H1 (cell line): Measurements from ENCODE around the gene MUC5B. TPM values are rescaled to one million over a fixed set of nuclear protein-coding genes. Genes with fewer than 3 reads are reported as not detected.

Experiments used
- CTCF ChIA-PET: fragments of 300-600 bp; sonication (Branson Sonifier 250); formaldehyde crosslinking; loops from one replicate; lab custom pipeline; 2021; ENCODE audit not compliant: partially characterized antibody; lab: Charles Lee
- POLR2A ChIA-PET: fragments of 300-600 bp; sonication (Branson Sonifier 250); formaldehyde crosslinking; loops from one replicate; lab custom pipeline; 2021; ENCODE audit warnings: inconsistent platforms; ENCODE audit not compliant: partially characterized antibody; lab: Charles Lee
- DNase-seq, 2 experiments: peaks; one replicate each; pipeline versions ENCODE4 v3.0.0 to v3.0.0-alpha.2; 2010 to 2022; ENCODE audit warnings: low spot score in 2 of 2, low read depth in 1 of 2, mixed read lengths in 1 of 2
- FAIRE-seq: peaks from 2 replicates; lab custom pipeline; 2011; peaks lifted over from hg19 to GRCh38; lab: Jason Lieb, UNC
- H2AFZ ChIP-seq: 2 replicates; pipeline ENCODE4 v1.8.1; 2012; ENCODE audit warnings: low read length, inconsistent platforms
- H2AK5ac ChIP-seq: 2 replicates; pipeline ENCODE4 v1.6.1; 2013; ENCODE audit warnings: low read depth, low read length
- H2BK120ac ChIP-seq: replicated peaks from 2 replicates; pipeline ENCODE3; 2013; ENCODE audit warnings: low read depth, low read length, inconsistent platforms
- H2BK12ac ChIP-seq: 2 replicates; pipeline ENCODE4 v1.6.1; 2013; ENCODE audit warnings: low read depth, low read length
- H2BK15ac ChIP-seq: 2 replicates; pipeline ENCODE4 v1.6.1; 2013; ENCODE audit warnings: low read length
- H2BK20ac ChIP-seq: 2 replicates; pipeline ENCODE4 v1.6.1; 2013; ENCODE audit warnings: low read length
- H2BK5ac ChIP-seq: 2 replicates; pipeline ENCODE4 v1.6.1; 2013; ENCODE audit warnings: low read depth, low read length
- H3K14ac ChIP-seq: 2 replicates; pipeline ENCODE4 v1.6.1; 2013; ENCODE audit warnings: inconsistent platforms; ENCODE audit not compliant: insufficient read length
- H3K18ac ChIP-seq: 2 replicates; pipeline ENCODE4 v1.6.1; 2013; ENCODE audit warnings: low read length; ENCODE audit errors: extremely low read depth
- H3K23ac ChIP-seq: 2 replicates; pipeline ENCODE4 v1.6.1; 2013; ENCODE audit warnings: inconsistent platforms; ENCODE audit not compliant: insufficient read length
- H3K23me2 ChIP-seq: 2 replicates; pipeline ENCODE4 v1.6.1; 2013; ENCODE audit warnings: low read depth, low read length
- H3K27ac ChIP-seq: 2 replicates; pipeline ENCODE4 v1.6.1; 2011; ENCODE audit warnings: low read depth, low read length, inconsistent platforms
- H3K27me3 ChIP-seq, 4 experiments: replicated peaks in 1 of 4; 1 replicate in 1 of 4; 2 replicates in 3 of 4; pipeline versions ENCODE4 v1.6.1 to v1.8.1; 2011 to 2013; ENCODE audit warnings: low read length in 3 of 4, mild to moderate bottlenecking in 3 of 4, inconsistent platforms in 2 of 4, mixed read lengths in 2 of 4, moderate library complexity in 1 of 4; ENCODE audit not compliant: control insufficient read depth in 3 of 4, insufficient read depth in 3 of 4; ENCODE audit errors: extremely low read depth in 1 of 4
- H3K36me3 ChIP-seq, 4 experiments: 2 replicates each; pipeline versions ENCODE4 v1.6.1 to v1.8.1; 2011 to 2013; ENCODE audit warnings: mild to moderate bottlenecking in 4 of 4, low read length in 3 of 4, moderate library complexity in 2 of 4, control low read depth in 1 of 4, inconsistent platforms in 1 of 4; ENCODE audit not compliant: insufficient read depth in 4 of 4, control insufficient read depth in 2 of 4
- H3K4ac ChIP-seq: replicated peaks from 2 replicates; pipeline ENCODE3; 2013; ENCODE audit warnings: low read length, low read depth, mixed read lengths, inconsistent platforms; ENCODE audit not compliant: insufficient read length
- H3K4me1 ChIP-seq, 4 experiments: replicated peaks in 1 of 4; 1 replicate in 1 of 4; 2 replicates in 3 of 4; pipeline versions ENCODE4 v1.6.1 to v1.8.1; 2011 to 2013; ENCODE audit warnings: low read length in 3 of 4, inconsistent platforms in 2 of 4, mixed read lengths in 1 of 4; ENCODE audit not compliant: insufficient read depth in 4 of 4, control insufficient read depth in 3 of 4
- H3K4me2 ChIP-seq, 2 experiments: 2 replicates each; pipeline versions ENCODE4 v1.6.1 to v1.8.1; 2011 to 2013; ENCODE audit warnings: low read depth in 2 of 2, low read length in 2 of 2, control low read depth in 1 of 2, inconsistent platforms in 1 of 2, mild to moderate bottlenecking in 1 of 2; ENCODE audit not compliant: insufficient read depth in 1 of 2
- H3K4me3 ChIP-seq, 4 experiments: fragments of 200-600, 300-600 bp in 1 of 4; sonication (generic), shearing (Covaris generic), sonication (Bioruptor Twin) in 1 of 4; 2 replicates each; pipeline versions ENCODE4 v1.5.1 to v1.8.1; 2011 to 2016; ENCODE audit warnings: low read length in 4 of 4, low read depth in 3 of 4, control low read depth in 2 of 4, inconsistent platforms in 2 of 4, mild to moderate bottlenecking in 2 of 4, mixed read lengths in 1 of 4, moderate library complexity in 1 of 4; ENCODE audit not compliant: insufficient read depth in 2 of 4; ENCODE audit errors: extremely low read depth in 1 of 4
- H3K56ac ChIP-seq: replicated peaks from 2 replicates; pipeline ENCODE3; 2013; ENCODE audit warnings: low read depth, mild to moderate bottlenecking, mixed read lengths, low read length, inconsistent platforms; ENCODE audit not compliant: insufficient read length
- H3K79me1 ChIP-seq: 2 replicates; pipeline ENCODE4 v1.6.1; 2013; ENCODE audit warnings: low read depth, low read length, control low read depth
- H3K79me2 ChIP-seq, 2 experiments: 2 replicates each; pipeline versions ENCODE4 v1.6.1 to v1.8.1; 2012 to 2013; ENCODE audit warnings: low read length in 2 of 2, mild to moderate bottlenecking in 2 of 2, inconsistent platforms in 1 of 2; ENCODE audit not compliant: insufficient read depth in 2 of 2, control insufficient read depth in 1 of 2
- H3K9ac ChIP-seq, 4 experiments: replicated peaks in 1 of 4; 1 replicate in 1 of 4; 2 replicates in 3 of 4; pipeline versions ENCODE4 v1.6.1 to v1.8.1; 2011 to 2013; ENCODE audit warnings: low read depth in 3 of 4, low read length in 3 of 4, control low read depth in 2 of 4, mild to moderate bottlenecking in 2 of 4, moderate library complexity in 2 of 4, inconsistent platforms in 1 of 4; ENCODE audit errors: extremely low read depth in 1 of 4
- H3K9me3 ChIP-seq, 2 experiments: 2 replicates each; pipeline versions ENCODE4 v1.6.1 to v1.8.1; 2012 to 2013; ENCODE audit warnings: mild to moderate bottlenecking in 2 of 2, moderate library complexity in 2 of 2, control low read depth in 1 of 2, inconsistent platforms in 1 of 2, low read depth in 1 of 2, low read length in 1 of 2, mixed read lengths in 1 of 2; ENCODE audit not compliant: insufficient read depth in 2 of 2
- H4K20me1 ChIP-seq, 2 experiments: replicated peaks in 1 of 2; 2 replicates each; pipeline versions ENCODE3 to v1.8.1; 2011 to 2013; ENCODE audit warnings: inconsistent platforms in 2 of 2, low read length in 2 of 2, mild to moderate bottlenecking in 1 of 2; ENCODE audit not compliant: insufficient read depth in 2 of 2, control insufficient read depth in 1 of 2
- H4K5ac ChIP-seq: 2 replicates; pipeline ENCODE4 v1.6.1; 2013; ENCODE audit warnings: low read length, low read depth, mixed read lengths, inconsistent platforms; ENCODE audit not compliant: insufficient read length
- H4K8ac ChIP-seq: 2 replicates; pipeline ENCODE4 v1.8.0; 2013; ENCODE audit warnings: mild to moderate bottlenecking, moderate library complexity, low read length, inconsistent platforms; ENCODE audit not compliant: insufficient read depth; ENCODE audit errors: extremely low read depth
- H4K91ac ChIP-seq: replicated peaks from 2 replicates; pipeline ENCODE3; 2013; ENCODE audit warnings: low read length, mixed read lengths, inconsistent platforms; ENCODE audit not compliant: insufficient read length
- BRCA1 ChIP-seq: IDR thresholded peaks from 2 replicates; pipeline ENCODE4 v1.6.1; 2012; ENCODE audit warnings: low read depth, low read length, improper control_type of control experiment
- CBX5 ChIP-seq: fragments of 300-800, 300-1000 bp; sonication (generic); IDR thresholded peaks from 2 replicates; pipeline ENCODE4 v1.7.1; 2016; ENCODE audit warnings: antibody characterized with exemption, low read length, low read depth
- CREB1 ChIP-seq: IDR thresholded peaks from 2 replicates; pipeline ENCODE4 v1.6.1; 2012; ENCODE audit warnings: inconsistent platforms
- HDAC2 ChIP-seq, 2 experiments: fragments of 300-600 bp in 1 of 2; sonication (generic) in 1 of 2; IDR thresholded peaks; 2 replicates each; pipeline ENCODE4 v1.6.1; 2011 to 2012; ENCODE audit warnings: low read depth in 2 of 2, low read length in 2 of 2, mild to moderate bottlenecking in 2 of 2, moderate library complexity in 2 of 2, borderline replicate concordance in 1 of 2, inconsistent platforms in 1 of 2
- PHF8 ChIP-seq: fragments of 200-600 bp; sonication (generic); conservative IDR thresholded peaks from 2 replicates; pipeline ENCODE4 v1.7.1; 2012; ENCODE audit warnings: low read depth, mild to moderate bottlenecking, inconsistent platforms, low read length, moderate library complexity
- SAP30 ChIP-seq: fragments of 300-600 bp; sonication (generic); IDR thresholded peaks from 2 replicates; pipeline ENCODE4 v1.7.1; 2012; ENCODE audit warnings: low read length, moderate library complexity, mild to moderate bottlenecking, inconsistent platforms; ENCODE audit not compliant: insufficient read depth, insufficient replicate concordance
- TCF12 ChIP-seq: IDR thresholded peaks from 2 replicates; pipeline ENCODE4 v1.6.1; 2011; ENCODE audit warnings: low read depth, mild to moderate bottlenecking, low read length
- WGBS, 2 experiments: shearing (Covaris generic) in 1 of 2; methylation state at CpG; one replicate each; pipeline versions ENCODE4 v1.1.6 to v1.1.7; 2013 to 2015; ENCODE audit warnings: low lambda C conversion rate in 2 of 2, mixed read lengths in 2 of 2, inconsistent platforms in 1 of 2, low coverage in 1 of 2, missing lambda C conversion rate in 1 of 2; ENCODE audit not compliant: insufficient replicate concordance in 2 of 2, insufficient coverage in 1 of 2, insufficient read length in 1 of 2; ENCODE audit errors: extremely low coverage in 1 of 2, missing lambda C conversion rate in 1 of 2; 5-methylcytosine and 5-hydroxymethylcytosine counted together
- polyA plus RNA-seq, 7 experiments: library from polyadenylated mRNA; depleted of rRNA in 3 of 7; stranded (reverse) in 5 of 7; unstranded in 2 of 7; fragments of >200 nt in 5 of 7; fragments of 200-250 nt in 2 of 7; gene quantifications; 1 replicate in 5 of 7; 2 replicates in 1 of 7; 4 replicates in 1 of 7; pipeline versions ENCODE4 v1.2.1 to v1.2.3, GENCODE V29; 2011 to 2013; ENCODE audit warnings: missing spikeins in 2 of 7, mixed read lengths in 2 of 7
- total RNA-seq: library from RNA; stranded (reverse); fragmentation: NEBNext Ultra II Directional; extraction: Animal tissue kit (Norgen Biotek cat#: 25700); gene quantifications from 2 replicates; pipeline ENCODE4 v1.2.1, GENCODE V29; 2021
- TF ChIP-seq, protein P1 (sequence below), 3 experiments: IDR thresholded peaks; 1 replicate in 2 of 3; 2 replicates in 1 of 3; pipeline versions ENCODE4 v1.5.1 to v1.6.1; 2011; ENCODE audit warnings: low read length in 3 of 3, mild to moderate bottlenecking in 3 of 3, inconsistent platforms in 2 of 3, low read depth in 1 of 3, moderate library complexity in 1 of 3; ENCODE audit not compliant: insufficient read depth in 1 of 3; ENCODE audit errors: control extremely low read depth in 1 of 3

The MUC5B gene
- total and polyA plus RNA-seq, 2 of the 8 experiments (the other 6 are each of a cell fraction or from before 2014, with no cell fraction given): 0.02 to 0.03 TPM

DNA sequence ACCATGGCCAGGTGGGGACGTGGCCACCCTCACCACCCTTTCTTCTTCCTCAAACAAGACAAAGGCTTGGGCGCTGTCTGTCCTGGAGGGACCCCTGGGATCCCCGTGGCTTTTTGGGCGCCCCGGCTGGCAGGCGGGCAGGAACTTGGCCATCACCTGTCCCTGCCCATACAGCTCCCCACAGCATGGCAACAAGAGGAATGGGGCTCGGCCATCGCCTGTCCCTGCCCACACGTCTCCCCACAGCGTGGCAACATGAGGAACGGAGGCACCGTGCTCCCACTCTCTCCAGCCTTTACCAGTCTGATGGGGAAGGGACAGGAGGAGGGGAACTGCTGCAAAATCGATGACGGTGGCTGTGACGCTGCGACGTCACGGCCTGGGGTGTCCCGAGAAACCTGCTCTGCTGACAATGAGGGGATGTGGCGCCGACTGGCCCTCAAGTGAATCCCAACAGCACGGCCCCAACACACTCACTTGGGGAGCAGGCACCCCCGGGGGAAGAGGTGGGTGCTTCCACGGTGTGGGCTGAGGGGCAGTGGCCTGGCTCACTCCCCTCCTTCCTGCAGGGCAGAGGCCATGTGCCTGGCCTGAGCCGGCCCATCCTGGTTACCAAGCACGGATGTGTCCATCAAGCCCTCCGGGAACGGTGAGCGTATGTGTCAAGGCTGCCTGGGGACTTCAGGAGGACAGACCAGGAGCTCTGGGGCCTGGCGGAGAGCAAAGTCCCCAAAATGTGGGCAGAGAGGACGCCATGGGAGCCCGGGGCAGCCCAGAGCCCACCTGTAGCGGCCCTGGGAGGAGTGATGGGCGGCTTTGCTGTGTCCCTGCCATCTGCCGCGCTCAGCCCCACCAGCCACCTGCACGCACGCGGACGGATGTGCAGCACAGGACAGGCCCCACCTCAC is 56.2 kb downstream of the MUC5B start:
- H4K8ac ChIP-seq: peak overlapping the region; percentile 89; the same call in 1 of the 2 replicates
- DNase-seq (no peak), FAIRE-seq (no peak)
- no peaks in the 10 kb centered on the region for H3K79me2 ChIP-seq
- H3K18ac ChIP-seq: no peak overlapping the region
- no peak overlapping the region for H3K56ac ChIP-seq
- no peaks in the 10 kb centered on the region for H3K27me3 ChIP-seq
- H3K4me3 ChIP-seq: no peak overlapping the region
- H3K27ac ChIP-seq: no peak overlapping the region
- H4K91ac ChIP-seq: no peak overlapping the region
- TF ChIP-seq TCF12 (no peak), CBX5 (no peak), SAP30 (no peak), CREB1 (no peak), PHF8 (no peak), BRCA1 (no peak), HDAC2 (IDR thresholded peaks at IDR 0.05; ENCODE audit: borderline replicate concordance in 1 of 2, low read depth in 2 of 2, low read length in 2 of 2) (no peak)
- TF ChIP-seq, protein P1, sequence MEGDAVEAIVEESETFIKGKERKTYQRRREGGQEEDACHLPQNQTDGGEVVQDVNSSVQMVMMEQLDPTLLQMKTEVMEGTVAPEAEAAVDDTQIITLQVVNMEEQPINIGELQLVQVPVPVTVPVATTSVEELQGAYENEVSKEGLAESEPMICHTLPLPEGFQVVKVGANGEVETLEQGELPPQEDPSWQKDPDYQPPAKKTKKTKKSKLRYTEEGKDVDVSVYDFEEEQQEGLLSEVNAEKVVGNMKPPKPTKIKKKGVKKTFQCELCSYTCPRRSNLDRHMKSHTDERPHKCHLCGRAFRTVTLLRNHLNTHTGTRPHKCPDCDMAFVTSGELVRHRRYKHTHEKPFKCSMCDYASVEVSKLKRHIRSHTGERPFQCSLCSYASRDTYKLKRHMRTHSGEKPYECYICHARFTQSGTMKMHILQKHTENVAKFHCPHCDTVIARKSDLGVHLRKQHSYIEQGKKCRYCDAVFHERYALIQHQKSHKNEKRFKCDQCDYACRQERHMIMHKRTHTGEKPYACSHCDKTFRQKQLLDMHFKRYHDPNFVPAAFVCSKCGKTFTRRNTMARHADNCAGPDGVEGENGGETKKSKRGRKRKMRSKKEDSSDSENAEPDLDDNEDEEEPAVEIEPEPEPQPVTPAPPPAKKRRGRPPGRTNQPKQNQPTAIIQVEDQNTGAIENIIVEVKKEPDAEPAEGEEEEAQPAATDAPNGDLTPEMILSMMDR (IDR thresholded peaks at IDR 0.05; ENCODE audit: control extremely low read depth in 1 of 3, insufficient read depth in 1 of 3, low read depth in 1 of 3, low read length in 3 of 3): no peak
- H2BK20ac ChIP-seq: no peak overlapping the region
- peaks cover 2 to 14% (median 11%) of the 10 kb centered on the region in 4 experiments; a peak in 6 of 8 replicates for H3K36me3 ChIP-seq
- no peak overlapping the region for H2AFZ ChIP-seq
- no peak overlapping the region for H3K14ac ChIP-seq
- no peak overlapping the region for H2BK120ac ChIP-seq
- H3K4me1 ChIP-seq: no peaks in the 10 kb centered on the region; a peak in 1 of 7 replicates
- H3K23me2 ChIP-seq: no peaks in the 10 kb centered on the region
- H2AK5ac ChIP-seq: no peak overlapping the region
- no peaks in the 10 kb centered on the region for H3K9me3 ChIP-seq
- CTCF ChIA-PET: no interaction called here
- no peak overlapping the region for H2BK15ac ChIP-seq
- no peak overlapping the region for H2BK12ac ChIP-seq
- peaks cover 6% of the 10 kb centered on the region; the same call in 1 of the 2 replicates for H3K79me1 ChIP-seq
- no peak overlapping the region for H3K9ac ChIP-seq
- WGBS, 2 experiments: 90% methylated on average over 40 of the region's 40 CpGs; no CpG with 5 or more reads in 1 of the 2 experiments
- H3K4ac ChIP-seq: no peak overlapping the region
- no peak overlapping the region for H3K4me2 ChIP-seq
- H4K20me1 ChIP-seq: peaks cover 0 to 13% of the 10 kb centered on the region in 2 experiments
- H3K23ac ChIP-seq: no peak overlapping the region
- H4K5ac ChIP-seq: no peak overlapping the region
- no peak overlapping the region; the same call in 1 of the 2 replicates for H2BK5ac ChIP-seq
- POLR2A ChIA-PET: no interaction called here
